Heart left ventricle (tissue), 16 donors: ENCODE data around the gene CDH8. TPM values are rescaled to one million over a fixed set of nuclear protein-coding genes. Genes with fewer than 3 reads are reported as not detected.

Source experiments
- ATAC-seq, 4 donors: fragments of 200-7000 bp; cut with Tn5 transposase; one replicate each; pipeline ENCODE4 v1.9.1; 2020 to 2022; ENCODE audit warnings: moderate library complexity in 4 of 4, mild to moderate bottlenecking in 3 of 4, moderate number of reproducible peaks in 1 of 4
- DNase-seq, 5 donors: peaks; one replicate each; pipeline ENCODE4 v3.0.0-alpha.2; 2020
- H3K27ac ChIP-seq, 12 donors: fragments of 200-600 bp; sonication (generic) in 4 of 12; one replicate each; pipeline versions ENCODE4 v1.5.0 to v1.8.0; 2016 to 2022; ENCODE audit warnings: mild to moderate bottlenecking in 2 of 12
- H3K27me3 ChIP-seq, 9 donors: fragments of 200-600 bp; sonication (generic) in 2 of 9; one replicate each; pipeline versions ENCODE4 v1.5.1 to v1.8.0; 2016 to 2022; ENCODE audit warnings: mild to moderate bottlenecking in 3 of 9
- H3K36me3 ChIP-seq, 9 donors: fragments of 200-600 bp; sonication (generic) in 2 of 9; one replicate each; pipeline versions ENCODE4 v1.5.0 to v1.8.0; 2018 to 2022; ENCODE audit warnings: mild to moderate bottlenecking in 2 of 9
- H3K4me1 ChIP-seq, 12 donors: fragments of 200-600 bp; sonication (generic) in 4 of 12; one replicate each; pipeline versions ENCODE4 v1.5.0 to v1.8.0; 2016 to 2022; ENCODE audit warnings: mild to moderate bottlenecking in 3 of 12
- H3K4me3 ChIP-seq, 12 donors: fragments of 200-600 bp; sonication (generic) in 4 of 12; one replicate each; pipeline versions ENCODE4 v1.5.0 to v1.8.0; 2017 to 2022; ENCODE audit warnings: mild to moderate bottlenecking in 9 of 12, moderate library complexity in 4 of 12
- H3K9me3 ChIP-seq, 12 donors: fragments of 200-600 bp; sonication (generic) in 4 of 12; one replicate each; pipeline versions ENCODE4 v1.5.0 to v1.8.0; 2016 to 2022; ENCODE audit warnings: mild to moderate bottlenecking in 1 of 12
- POLR2A ChIP-seq, 2 donors: fragments of 450-650 bp; IDR thresholded peaks; one replicate each; pipeline ENCODE4 v1.6.1; 2017; ENCODE audit warnings: antibody characterized with exemption in 2 of 2, mild to moderate bottlenecking in 2 of 2, moderate library complexity in 2 of 2
- WGBS, 4 donors: extraction: QIAGEN DNeasy Blood & Tissue Kit in 2 of 4; methylation state at CpG; one replicate each; pipeline versions ENCODE4 v1.1.5 to v1.1.7; 2013 to 2018; 5-methylcytosine and 5-hydroxymethylcytosine counted together
- intact Hi-C, 10 donors: fragments of 100-400 bp; cut with DNase I; formaldehyde crosslinking; loops; one replicate each; pipeline versions ENCODE4 v1.11.1 to v1.14.2; 2022
- polyA plus RNA-seq, 2 donors: library from polyadenylated mRNA; stranded (reverse); fragments of 200-250 nt; gene quantifications; one replicate each; pipeline ENCODE4 v1.2.3, GENCODE V29; 2013
- total RNA-seq, 9 donors: library from RNA; depleted of rRNA in 2 of 9; stranded (reverse); fragments of >200 nt in 2 of 9; fragmentation: NEBNext Ultra II Directional in 3 of 9; extraction: Animal tissue kit (Norgen Biotek cat#: 25700) in 3 of 9; gene quantifications; one replicate each; pipeline versions ENCODE4 v1.1.0 to v1.2.4, GENCODE V29; 2016 to 2023
- TF ChIP-seq, protein P1 (sequence below), 12 donors: fragments of 200-600 bp; sonication (generic) in 4 of 12; IDR thresholded peaks; one replicate each; pipeline versions ENCODE4 v1.5.0 to v1.8.0; 2018 to 2022; ENCODE audit warnings: antibody characterized with exemption in 12 of 12, mild to moderate bottlenecking in 5 of 12
- donor health status: ischemic (EF 13 %, LVEDD 7.1; RV severe dilation, severe dysfunction).
- donor health status: healthy with polysubstance abuse.
- donor health status: DM: no; HTN: yes; CAD: no.
- donor health status: DM: no; HTN: no; CAD: no.
- donor health status: ischemic (EF 25% LVEDD 6.9; RV normal size, moderate dysfunction).
- donor health status: ischemic (EF 25% LVEDD 5.7; RV mildly dilated, moderate dysfunction).
- donor health status: healthy.
- donor health status: DM: yes; HTN: yes; CAD: no.
- donor health status: ischemic (EF 35%, LVEDD 5.7; RV mildly dilated, moderate dysfunction).
- donor health status: nonischemic (EF 11% LVEDD 7.7; RV severe dilation, severe dysfunction).
- donor health status: DM: yes; HTN: yes; CAD: no.
- donor health status: PGD.
- donor health status: ischemic (EF 29% LVEDD 5.4; RV normal size, mild dysfunction).
- donor health status: nonischemic (EF 23%, LVEDD 6.1; RV moderate dilation, normal function).

Gene CDH8
- total and polyA plus RNA-seq, 11 donors = 0.01 to 1.3 (median 0.37) TPM; not detected in 4

DNA sequence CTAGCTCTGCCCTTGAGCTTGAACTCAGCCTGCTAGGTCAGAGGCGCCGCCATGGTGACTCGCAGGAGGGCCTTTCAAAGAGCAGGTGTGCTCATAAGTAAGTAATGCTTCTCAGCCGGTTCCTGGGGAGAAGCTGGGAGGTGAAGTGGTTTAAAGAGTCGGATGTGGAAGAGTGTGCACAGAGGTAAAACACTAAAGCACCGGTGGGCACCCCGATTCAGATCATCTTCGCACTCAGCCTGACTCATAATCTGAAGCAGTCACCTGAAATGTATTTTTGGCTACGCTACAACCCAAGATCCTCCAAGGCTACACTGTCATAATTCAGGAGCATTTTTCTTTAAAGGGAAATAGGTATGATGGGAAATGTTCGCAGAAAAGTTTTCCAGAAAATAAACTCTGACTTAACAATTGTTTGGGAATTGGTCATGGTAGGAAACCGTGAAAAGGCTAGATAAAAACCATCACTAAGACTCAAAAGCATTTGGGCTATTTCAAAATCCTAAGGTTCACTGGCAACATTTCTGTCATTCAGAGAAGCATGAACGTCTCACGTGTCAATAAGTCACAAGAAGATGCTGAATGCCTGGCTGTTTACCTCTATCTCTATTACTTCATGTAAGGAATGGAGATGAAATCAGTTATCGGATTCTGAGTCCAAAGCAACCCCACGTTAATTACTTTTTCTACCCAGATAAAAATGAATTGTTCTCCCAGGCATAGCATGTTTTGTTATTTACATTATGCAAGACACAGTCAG is 17.8 kb downstream of the CDH8 start:
- 83 to 91% (median 85%) methylated on average over 15 of the region's 15 CpGs for WGBS, 4 donors

DNA sequence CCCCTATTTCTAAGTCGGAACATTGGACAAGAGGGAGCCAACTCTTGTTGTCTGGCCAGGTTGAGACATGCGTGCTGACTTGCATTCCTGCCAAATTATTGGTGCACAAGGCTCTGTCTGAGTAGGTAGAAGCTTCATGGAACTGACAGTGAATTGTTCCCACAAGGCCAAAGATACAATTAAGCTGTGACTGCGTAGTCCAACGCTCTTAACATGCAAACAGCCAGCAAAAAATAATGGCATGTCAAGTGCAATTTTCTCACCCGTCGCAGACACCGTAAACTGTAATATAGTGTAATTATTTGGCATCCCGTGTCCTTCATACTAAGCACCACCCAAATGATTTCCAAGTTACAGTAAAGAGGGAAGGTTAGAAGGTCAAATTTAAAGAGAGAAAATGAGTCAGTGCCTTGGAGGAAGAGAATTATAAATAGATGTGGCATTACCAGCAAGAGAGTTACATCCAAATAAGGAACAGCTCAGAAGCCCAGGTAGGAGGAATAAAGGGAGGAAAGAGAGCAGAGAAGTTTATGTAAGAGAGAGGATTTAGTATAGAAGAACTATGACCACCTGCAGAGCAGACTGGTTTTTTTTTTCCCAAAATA is 21.8 kb downstream of the CDH8 start:
- Histone ChIP-seq H3K36me3 (no peaks in the 10 kb centered on the region), H3K27me3 (no peaks in the 10 kb centered on the region), H3K27ac (peak overlapping the region in 1 of 12 donors; percentile 22), H3K4me1 (no peaks in the 10 kb centered on the region), H3K9me3 (no peaks in the 10 kb centered on the region), H3K4me3 (no peak overlapping the region)
- intact Hi-C loops = no loop called here
- 74 to 81% (median 78%) methylated on average over 8 of the region's 8 CpGs for WGBS, 4 donors
- no peak for TF ChIP-seq POLR2A (IDR thresholded peaks at IDR 0.05)
- TF ChIP-seq, protein P1, sequence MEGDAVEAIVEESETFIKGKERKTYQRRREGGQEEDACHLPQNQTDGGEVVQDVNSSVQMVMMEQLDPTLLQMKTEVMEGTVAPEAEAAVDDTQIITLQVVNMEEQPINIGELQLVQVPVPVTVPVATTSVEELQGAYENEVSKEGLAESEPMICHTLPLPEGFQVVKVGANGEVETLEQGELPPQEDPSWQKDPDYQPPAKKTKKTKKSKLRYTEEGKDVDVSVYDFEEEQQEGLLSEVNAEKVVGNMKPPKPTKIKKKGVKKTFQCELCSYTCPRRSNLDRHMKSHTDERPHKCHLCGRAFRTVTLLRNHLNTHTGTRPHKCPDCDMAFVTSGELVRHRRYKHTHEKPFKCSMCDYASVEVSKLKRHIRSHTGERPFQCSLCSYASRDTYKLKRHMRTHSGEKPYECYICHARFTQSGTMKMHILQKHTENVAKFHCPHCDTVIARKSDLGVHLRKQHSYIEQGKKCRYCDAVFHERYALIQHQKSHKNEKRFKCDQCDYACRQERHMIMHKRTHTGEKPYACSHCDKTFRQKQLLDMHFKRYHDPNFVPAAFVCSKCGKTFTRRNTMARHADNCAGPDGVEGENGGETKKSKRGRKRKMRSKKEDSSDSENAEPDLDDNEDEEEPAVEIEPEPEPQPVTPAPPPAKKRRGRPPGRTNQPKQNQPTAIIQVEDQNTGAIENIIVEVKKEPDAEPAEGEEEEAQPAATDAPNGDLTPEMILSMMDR (IDR thresholded peaks at IDR 0.05) = no peak
- DNase-seq = no peak
- peak in 2 of 4 donors; percentile 44 to 81 for ATAC-seq

More for the DNA sequence above, 17.8 kb downstream of the CDH8 start:
- ATAC-seq = no peak
- intact Hi-C loops = no loop called here
- no peak for DNase-seq
- TF ChIP-seq, protein P1 (IDR thresholded peaks at IDR 0.05) = no peak
- no peak for TF ChIP-seq POLR2A (IDR thresholded peaks at IDR 0.05)
- Histone ChIP-seq H3K4me3 (no peak overlapping the region), H3K4me1 (no peaks in the 10 kb centered on the region), H3K9me3 (no peaks in the 10 kb centered on the region), H3K36me3 (no peaks in the 10 kb centered on the region), H3K27me3 (no peaks in the 10 kb centered on the region), H3K27ac (no peak overlapping the region)

DNA sequence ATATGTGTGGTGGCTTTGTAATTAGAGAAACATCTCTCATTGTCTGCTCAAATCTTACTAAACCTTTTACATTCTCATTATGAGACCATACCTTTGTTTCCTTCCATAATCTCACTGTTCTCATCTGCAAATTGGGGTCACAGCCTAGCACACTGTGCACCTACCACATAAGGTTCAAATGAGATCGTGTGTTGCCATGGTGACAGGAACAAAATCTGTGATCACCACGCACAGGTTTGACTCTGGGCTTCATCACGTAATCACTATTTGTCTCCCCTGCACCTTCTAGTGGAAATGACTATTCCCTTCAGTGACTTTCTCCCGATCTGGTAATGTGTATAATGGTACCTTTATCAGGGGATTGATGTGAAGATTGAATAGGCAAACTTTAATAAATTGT is 26.1 kb downstream of the CDH8 start:
- Histone ChIP-seq H3K27ac (no peak overlapping the region), H3K9me3 (no peaks in the 10 kb centered on the region), H3K27me3 (no peaks in the 10 kb centered on the region), H3K4me3 (no peak overlapping the region), H3K36me3 (no peaks in the 10 kb centered on the region), H3K4me1 (no peaks in the 10 kb centered on the region)
- intact Hi-C loops = no loop called here
- TF ChIP-seq POLR2A (IDR thresholded peaks at IDR 0.05) = no peak
- TF ChIP-seq, protein P1 (IDR thresholded peaks at IDR 0.05) = no peak
- WGBS, 4 donors = 78 to 84% (median 79%) methylated on average over 4 of the region's 4 CpGs
- ATAC-seq = no peak
- DNase-seq = no peak

DNA sequence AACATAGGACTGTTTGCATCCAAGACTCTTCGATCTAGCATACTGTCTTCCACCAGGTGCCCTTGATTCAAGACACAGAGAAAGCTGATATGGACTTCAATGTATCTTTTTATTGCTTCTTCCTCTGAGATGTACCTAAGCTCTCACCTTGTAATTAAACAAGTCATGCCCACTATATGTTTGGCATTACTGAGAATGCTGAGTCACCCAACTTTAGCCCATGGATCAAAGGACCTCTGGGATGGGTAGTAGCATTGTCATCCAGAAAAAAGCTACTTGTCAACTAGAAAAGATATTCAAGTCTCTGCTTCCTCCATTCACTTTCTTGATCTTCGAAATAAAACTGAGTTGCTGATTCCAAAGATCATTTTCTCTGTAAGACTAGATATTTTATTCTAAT is 37.8 kb downstream of the CDH8 start:
- ATAC-seq = no peak

More for the DNA sequence above, 37.8 kb downstream of the CDH8 start:
- Histone ChIP-seq H3K4me1 (no peaks in the 10 kb centered on the region), H3K36me3 (no peaks in the 10 kb centered on the region), H3K4me3 (no peak overlapping the region), H3K9me3 (no peaks in the 10 kb centered on the region), H3K27ac (no peak overlapping the region), H3K27me3 (no peaks in the 10 kb centered on the region)
- intact Hi-C loops = no loop called here
- whole genome bisulfite sequencing, 4 donors = 73 to 88% (median 82%) methylated on average over 2 of the region's 2 CpGs
- no peak for DNase-seq
- TF ChIP-seq, protein P1 (IDR thresholded peaks at IDR 0.05) = no peak
- TF ChIP-seq POLR2A (IDR thresholded peaks at IDR 0.05) = no peak
